GM19043 (cell line): ENCODE measurements around the gene FZD10.

Experiments
- ATAC-seq: cut with Tn5 transposase; IDR thresholded peaks from one replicate; pipeline ENCODE4 v1.9.1; 2021; ENCODE audit warnings: low read depth; ENCODE audit not compliant: unreplicated experiment

FZD10 gene

DNA sequence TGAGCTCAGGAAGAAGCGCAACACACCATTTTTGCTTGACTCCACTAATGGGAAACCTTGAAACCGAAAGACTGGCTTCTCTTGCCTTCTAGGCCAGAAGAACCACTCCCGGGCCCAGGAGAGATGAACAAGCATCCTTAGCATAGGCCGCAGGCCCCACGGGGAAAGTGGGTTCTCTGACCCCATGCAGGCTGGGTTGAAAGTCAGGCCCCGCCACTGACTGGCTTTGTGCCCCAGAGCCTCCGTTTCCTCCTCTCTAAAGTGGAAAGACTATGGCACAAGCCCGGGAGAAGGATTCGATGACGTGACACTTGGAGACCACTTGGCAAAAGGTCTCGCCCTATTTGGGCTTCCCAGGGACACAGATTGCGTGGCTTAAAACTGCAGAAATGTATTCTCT is 9.9 kb upstream of the FZD10 start:
- ATAC-seq, result no peak

DNA sequence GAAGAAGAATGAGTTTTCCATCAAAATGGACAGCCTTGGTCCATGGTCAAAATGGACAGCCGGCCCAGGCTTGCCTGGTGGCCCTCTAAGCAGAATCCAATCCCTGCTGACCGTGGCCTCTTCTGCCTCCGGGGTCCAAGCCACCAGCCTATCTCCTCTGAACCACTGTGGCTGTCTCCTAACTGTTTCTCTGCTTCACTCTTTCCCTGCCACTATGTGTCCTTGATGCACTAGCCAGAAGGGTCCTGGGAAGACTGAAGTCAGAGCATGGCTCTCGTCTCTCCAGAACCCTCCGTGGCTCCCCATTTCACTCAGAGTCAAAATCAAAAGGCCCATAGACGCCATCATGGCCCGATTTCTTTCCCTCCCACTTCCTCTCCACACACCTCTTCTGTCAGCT is 8.5 kb upstream of the FZD10 start:
- no peak for ATAC-seq

DNA sequence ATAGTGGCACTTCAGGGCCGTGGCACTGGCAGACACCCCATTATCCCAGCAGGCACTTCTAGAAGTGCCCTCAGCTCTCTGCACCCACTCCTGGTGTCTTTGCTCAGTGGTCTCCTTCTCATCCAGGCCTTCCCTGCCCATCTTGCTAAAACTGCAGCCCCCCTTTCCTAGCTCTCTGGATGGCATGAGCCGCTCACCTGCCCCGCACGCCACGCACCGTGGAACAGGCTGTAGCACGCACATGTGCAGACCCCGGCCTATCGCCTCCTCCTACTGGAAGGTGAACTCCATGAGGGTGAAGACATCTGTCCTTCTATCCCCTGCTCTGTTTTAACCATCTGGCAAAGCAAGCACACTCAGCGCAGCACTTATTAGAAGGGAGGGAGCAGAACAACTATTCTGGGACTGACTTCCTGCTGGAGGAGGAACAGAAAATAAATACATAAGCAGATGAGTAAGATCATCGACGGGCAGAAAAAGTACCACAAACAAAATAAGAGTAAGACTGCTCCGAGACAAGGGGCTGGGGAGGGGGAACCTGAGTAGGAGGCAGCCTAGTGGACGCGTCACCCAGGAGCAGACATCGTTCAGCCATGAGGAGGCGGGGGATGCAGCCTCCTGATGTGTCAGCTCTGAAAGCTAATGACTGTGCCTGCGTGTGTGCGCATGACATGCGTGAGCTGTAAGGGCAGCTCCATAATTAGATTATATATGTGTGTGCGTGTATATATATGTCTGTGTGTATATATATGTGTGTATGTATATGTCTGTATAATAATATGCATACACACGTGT is 7.8 kb upstream of the FZD10 start:
- ATAC-seq, result no peak

DNA sequence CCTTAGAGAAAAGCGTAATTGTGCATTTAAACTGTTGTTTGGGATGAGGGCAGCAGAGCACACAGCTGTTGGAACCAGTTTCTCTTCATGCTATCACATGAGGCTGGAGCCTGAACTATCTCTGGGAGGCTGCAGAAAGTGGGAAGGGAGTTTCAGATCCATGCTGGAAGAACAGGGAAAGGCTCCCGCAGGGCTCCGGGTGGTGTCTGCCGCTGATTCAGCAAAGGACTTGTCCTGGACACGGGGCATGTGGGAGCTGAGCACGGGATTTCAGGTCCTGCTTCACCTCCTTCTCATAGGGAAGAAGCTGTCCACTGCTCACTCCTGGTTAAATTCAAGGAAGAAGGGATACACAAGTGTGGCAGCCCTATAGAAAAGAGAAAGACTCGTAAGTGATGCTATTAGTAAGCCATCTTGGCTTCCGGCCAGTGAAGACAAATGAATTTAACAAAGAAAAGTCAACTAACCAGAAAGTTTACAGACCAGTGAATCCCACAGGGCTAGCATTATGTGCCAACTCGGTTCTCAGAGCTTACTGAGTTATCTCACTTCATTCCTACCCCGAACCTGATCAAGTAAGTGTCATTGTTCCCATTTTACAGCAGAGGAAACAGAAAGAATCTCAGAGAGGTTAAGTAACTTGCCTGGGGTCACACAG is 6.7 kb upstream of the FZD10 start:
- no peak for ATAC-seq

DNA sequence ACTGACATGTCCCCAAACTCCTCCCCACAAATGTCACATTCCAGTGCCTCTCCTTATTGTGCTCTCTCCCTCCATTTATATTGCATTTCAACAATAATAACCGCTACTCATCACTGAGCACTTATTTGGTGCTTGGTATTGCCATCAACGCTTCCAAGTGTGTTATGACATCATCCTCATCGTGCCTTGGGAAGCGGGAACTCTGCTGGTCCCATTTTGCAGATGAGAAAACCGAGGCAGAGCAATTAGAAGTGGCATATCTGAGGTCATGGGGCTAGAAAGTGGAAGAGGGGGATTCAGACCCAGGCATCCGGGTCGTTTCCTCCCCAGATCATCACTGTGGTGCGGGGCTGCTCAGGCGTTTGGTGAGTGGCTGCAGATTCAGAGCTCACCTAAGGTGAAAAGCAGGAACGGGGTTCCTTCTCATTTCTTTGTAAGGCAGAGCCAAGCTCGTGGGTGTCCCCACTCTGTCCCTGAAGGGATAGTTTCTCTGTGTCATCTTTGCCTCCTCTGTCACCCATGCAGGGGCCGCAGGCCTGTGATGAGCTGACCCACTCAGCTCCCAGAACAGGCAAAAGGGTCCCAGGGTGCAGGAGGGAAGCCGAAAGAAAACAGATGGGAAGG is 5.5 kb upstream of the FZD10 start:
- ATAC-seq, result no peak

DNA sequence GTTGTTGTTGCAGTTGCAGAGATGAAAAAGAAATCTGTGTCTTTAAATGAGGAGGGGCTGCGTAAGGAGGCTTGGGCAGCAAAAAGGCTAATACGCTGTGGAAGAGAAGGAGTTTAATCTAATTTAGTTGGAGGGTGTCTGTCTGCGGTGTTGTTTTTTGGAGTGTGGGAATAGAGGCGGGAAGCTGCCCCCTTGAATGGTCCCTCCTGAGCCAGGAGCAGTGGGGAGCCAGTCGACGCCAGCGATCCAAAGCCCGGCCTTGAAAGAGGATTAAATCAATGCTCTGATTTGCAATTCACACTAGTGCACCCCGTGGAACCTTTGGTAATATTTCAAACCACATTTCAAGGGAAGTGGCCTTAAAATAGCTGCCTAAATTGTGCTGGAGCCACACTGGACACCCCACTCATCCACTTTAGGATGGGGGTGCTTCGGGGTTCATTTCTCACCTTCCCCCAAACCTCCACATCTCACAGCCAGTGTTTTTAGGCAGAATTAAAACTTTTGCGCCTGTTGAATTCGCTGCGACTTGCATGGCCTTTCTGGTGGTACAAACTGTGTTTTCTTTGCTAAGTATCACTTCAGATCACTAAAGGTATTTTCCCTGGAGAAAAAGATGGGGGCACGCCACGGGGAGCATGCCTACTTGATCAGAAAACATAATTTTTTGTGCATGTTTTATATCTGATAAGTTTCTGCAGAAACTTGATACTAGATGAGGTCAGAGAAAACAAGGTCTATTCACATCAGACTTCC is 4.1 kb upstream of the FZD10 start:
- no peak for ATAC-seq

DNA sequence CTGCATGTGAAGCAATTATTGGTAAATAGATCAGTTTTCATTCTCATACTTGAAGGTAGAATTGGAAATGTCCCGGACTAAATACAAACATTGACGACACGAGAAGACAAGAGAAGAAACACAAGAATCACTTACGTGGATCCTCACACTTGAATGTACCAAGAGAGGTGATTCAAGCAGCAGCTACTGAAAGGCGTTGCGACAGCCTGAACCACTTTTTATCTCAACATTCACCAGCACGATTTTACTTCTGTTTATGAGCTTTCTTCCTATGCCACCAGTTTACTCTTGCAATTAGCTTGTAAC is 3.6 kb upstream of the FZD10 start:
- ATAC-seq, result no peak

DNA sequence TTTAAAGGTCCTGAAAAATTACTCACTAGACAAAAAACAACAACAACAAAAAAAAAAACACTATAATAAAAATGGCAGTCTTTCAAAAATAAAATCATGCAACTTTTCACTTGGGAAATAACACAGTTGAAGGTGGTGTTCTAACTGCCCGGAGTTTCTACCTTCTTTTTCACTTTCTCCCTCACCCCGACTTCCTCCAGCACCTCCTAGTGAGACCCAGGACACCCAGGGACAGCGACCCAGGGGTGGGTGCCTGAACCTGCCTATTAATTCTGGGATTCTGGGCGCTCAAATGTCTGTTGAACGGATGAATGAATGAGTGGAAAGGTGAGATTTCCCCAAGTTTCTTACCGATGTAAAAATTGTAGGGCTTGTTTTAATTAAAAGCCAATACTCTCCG is 2.0 kb upstream of the FZD10 start:
- no peak for ATAC-seq

DNA sequence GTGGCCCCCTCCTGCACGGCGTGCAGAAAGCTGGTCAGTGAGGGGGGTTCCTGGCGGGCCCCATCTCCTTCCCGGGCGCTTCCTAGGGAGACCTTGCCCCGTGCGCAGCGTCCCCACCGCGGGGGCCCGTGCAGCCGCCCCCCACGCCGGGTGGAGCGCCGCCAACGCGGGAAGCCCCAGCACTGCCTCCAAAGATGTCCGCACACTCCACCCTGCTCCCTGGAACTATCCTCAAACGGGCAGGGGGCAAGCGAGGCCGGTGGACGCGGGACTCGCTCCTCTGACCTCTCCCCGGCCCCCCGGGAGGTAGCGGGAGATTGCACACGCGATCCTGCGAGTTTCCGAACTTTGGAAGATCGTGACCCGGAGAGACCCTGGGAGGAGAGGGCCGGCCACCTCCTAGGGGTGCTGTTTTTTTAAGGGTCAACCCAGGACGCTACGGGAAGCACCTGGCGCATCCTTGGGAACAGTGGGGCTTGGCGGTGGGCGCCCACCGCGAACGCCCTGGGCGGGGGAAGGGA is 1.5 kb upstream of the FZD10 start:
- no peak for ATAC-seq

DNA sequence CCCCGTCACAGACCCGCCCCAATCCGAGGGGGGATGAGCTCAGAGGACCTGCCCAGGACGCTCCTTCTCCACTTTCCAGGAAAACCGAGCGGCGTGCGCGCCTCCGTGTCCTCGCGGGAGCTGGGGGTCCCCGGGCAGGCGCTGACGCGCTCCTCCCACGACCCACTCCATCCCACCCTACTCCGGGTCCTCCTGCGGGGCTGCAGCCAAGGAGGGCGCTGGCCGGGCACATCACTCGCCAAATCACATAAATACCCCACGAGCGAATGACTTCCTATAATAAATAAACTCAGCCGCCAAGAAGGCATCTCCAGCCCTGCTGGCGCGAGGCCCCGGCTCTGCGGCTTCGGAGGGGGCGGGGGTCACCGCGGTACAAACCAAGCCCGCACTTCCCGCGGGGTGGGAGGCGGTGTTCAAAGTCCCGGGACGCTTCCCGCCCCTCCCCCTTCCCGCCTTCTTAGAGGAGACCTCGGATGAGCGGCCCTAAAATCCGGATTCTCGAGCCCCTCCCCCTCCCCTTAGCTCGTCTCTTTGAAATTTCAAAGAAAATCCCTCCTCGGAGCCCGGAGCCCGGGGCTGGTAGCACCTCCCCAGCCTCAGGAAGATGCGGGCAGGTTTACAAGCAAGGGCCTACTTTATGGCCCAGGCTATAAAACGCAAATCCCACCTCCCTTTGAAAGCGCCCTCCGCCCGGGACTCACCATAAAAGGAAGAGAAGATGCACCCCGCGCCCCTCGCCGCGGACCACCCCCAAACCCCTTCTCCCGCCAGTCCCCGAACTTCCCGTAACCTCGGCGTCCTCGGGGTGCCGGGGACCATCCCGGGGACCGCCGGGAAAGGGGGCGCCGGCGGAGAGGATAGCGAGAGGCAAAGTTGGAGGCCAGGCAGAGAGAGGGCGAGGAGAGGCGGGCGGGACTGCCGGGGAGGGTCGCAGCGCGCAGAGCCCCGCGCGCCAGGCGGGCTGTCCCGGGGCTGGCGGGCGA is 712 bp upstream of the FZD10 start:
- no peak for ATAC-seq

DNA sequence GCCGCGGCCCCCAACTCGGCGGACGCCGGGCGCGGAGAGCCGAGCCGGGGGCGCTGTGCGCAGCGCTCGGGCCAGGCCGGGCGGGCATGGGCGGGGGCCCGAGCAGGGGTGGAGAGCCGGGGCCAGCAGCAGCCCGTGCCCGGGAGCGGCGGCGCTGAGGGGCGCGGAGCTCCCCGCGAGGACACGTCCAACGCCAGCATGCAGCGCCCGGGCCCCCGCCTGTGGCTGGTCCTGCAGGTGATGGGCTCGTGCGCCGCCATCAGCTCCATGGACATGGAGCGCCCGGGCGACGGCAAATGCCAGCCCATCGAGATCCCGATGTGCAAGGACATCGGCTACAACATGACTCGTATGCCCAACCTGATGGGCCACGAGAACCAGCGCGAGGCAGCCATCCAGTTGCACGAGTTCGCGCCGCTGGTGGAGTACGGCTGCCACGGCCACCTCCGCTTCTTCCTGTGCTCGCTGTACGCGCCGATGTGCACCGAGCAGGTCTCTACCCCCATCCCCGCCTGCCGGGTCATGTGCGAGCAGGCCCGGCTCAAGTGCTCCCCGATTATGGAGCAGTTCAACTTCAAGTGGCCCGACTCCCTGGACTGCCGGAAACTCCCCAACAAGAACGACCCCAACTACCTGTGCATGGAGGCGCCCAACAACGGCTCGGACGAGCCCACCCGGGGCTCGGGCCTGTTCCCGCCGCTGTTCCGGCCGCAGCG is 639 bp downstream of the FZD10 start:
- ATAC-seq, result no peak

DNA sequence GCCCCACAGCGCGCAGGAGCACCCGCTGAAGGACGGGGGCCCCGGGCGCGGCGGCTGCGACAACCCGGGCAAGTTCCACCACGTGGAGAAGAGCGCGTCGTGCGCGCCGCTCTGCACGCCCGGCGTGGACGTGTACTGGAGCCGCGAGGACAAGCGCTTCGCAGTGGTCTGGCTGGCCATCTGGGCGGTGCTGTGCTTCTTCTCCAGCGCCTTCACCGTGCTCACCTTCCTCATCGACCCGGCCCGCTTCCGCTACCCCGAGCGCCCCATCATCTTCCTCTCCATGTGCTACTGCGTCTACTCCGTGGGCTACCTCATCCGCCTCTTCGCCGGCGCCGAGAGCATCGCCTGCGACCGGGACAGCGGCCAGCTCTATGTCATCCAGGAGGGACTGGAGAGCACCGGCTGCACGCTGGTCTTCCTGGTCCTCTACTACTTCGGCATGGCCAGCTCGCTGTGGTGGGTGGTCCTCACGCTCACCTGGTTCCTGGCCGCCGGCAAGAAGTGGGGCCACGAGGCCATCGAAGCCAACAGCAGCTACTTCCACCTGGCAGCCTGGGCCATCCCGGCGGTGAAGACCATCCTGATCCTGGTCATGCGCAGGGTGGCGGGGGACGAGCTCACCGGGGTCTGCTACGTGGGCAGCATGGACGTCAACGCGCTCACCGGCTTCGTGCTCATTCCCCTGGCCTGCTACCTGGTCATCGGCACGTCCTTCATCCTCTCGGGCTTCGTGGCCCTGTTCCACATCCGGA is 1.4 kb downstream of the FZD10 start:
- ATAC-seq, result no peak

DNA sequence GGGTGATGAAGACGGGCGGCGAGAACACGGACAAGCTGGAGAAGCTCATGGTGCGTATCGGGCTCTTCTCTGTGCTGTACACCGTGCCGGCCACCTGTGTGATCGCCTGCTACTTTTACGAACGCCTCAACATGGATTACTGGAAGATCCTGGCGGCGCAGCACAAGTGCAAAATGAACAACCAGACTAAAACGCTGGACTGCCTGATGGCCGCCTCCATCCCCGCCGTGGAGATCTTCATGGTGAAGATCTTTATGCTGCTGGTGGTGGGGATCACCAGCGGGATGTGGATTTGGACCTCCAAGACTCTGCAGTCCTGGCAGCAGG is 1.9 kb downstream of the FZD10 start:
- ATAC-seq, result no peak

DNA sequence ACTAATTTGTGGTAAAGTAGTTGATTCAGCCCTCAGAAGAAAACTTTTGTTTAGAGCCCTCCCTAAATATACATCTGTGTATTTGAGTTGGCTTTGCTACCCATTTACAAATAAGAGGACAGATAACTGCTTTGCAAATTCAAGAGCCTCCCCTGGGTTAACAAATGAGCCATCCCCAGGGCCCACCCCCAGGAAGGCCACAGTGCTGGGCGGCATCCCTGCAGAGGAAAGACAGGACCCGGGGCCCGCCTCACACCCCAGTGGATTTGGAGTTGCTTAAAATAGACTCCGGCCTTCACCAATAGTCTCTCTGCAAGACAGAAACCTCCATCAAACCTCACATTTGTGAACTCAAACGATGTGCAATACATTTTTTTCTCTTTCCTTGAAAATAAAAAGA is 2.7 kb downstream of the FZD10 start:
- ATAC-seq, result no peak

DNA sequence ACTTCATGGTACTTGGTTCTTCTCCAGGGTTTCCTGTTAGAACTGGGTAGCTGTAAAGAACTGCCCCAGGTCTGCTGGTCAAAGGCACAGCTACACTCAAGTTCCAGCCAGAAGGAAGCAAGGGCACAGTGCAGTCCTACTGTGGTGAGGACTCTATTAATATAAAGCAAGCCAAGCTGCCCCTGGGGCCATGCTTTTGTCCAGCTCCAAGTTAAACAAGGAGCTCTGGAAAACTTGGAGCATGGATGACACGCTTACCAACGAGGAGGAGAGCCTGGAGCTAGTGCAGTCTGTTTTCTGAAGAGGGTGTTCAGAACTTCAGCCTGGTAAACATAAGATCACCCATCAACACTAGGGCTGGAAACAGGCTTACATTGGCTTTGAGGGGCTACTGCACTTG is 4.0 kb downstream of the FZD10 start:
- ATAC-seq, result no peak

DNA sequence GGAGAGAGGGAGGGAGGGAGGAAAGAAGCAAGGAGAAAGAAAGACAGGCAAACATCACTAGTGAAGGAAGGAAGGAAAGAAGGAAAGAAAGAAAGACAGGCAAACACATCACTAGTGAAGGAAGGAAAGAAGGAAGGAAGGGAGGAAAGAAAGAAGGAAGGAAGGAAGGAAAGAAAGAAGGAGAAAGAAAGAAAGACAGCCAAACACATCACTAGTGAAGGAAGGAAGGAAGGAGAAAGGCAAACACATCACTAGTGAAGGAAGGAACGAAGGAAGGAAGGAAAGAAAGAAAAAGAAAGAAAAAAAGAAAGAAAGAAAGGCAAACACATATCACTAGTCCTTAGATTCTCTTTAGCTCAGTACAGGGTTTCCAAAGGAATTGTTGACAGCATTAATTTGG is 5.3 kb downstream of the FZD10 start:
- no peak for ATAC-seq

DNA sequence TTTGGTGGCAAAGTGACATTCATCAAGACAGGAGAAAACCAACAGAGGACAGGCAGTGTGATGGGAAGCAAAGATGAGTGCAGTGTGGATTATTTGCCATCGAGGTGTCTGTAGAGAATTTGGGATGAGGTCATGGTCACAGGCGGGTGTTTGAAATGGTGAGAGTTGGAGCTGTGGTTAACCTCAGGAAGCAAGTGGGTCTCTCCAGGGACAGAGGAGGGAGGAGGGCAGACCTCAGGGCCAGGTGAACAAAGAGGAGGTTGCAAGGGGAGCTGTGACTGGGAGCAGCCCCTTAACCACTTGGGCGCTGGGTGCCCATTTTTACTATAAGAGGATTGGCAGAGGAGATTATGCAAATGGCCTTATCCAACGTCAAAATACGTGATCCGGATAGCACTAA is 7.0 kb downstream of the FZD10 start:
- no peak for ATAC-seq

DNA sequence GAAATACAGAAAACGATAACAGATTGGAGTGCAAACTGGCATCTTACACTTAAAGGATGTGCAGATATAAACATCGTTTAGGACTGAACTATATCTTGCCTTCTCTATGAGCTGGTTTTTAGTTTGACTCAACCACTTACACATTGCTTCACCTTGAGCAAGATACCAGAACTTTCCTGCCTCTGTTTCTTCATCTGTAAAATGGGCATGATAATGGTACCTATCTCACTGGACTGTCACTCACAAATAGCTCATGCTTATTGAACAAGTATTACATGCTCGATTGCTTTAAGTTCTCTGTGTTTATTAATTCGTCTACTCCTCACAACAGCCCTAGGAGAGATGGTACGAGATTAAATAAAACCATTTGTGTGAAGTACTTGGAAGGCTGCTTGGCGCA is 7.7 kb downstream of the FZD10 start:
- ATAC-seq, result no peak

DNA sequence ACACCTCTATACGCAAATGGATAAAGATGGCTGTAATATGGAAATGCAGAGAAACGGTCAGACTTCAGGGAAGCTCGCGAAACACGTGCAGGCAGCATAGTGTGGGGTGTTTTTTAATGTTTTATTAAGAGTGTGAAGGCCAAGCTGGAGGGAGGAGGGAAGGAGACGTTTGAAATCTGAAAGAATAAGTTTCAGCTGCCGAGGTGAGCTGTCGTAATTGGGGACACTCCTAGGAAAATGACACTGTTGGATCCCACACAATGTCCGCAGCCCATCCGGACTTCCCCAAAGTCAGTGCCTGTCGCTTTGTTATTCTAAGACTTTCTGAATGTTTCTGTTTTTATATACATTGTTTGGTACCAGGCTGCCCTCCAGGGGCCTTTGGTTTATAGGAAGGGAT is 8.3 kb downstream of the FZD10 start:
- no peak for ATAC-seq
